Sigmoid colon (tissue), 4 donors: Measurements from ENCODE around the gene CCDC171.

Experiments
- EP300 ChIP-seq, 4 donors: sonication (generic); formaldehyde crosslinking; IDR thresholded peaks; one replicate each; pipeline ENCODE4 v1.6.1; 2017; ENCODE audit warnings: antibody characterized with exemption in 4 of 4
- POLR2A ChIP-seq, 2 donors: fragments of 450-650 bp; IDR thresholded peaks; one replicate each; pipeline ENCODE4 v1.6.1; 2016; ENCODE audit warnings: antibody characterized with exemption in 2 of 2, mild to moderate bottlenecking in 2 of 2, moderate library complexity in 2 of 2
- POLR2AphosphoS5 ChIP-seq, 4 donors: sonication (generic); formaldehyde crosslinking; IDR thresholded peaks; one replicate each; pipeline ENCODE4 v1.6.1; 2017; ENCODE audit warnings: antibody characterized with exemption in 4 of 4
- TF ChIP-seq, protein P1 (sequence below), 4 experiments: fragments of 450-650 bp in 3 of 4; fragments of 200-600 bp in 1 of 4; IDR thresholded peaks; one replicate each; pipeline ENCODE4 v1.5.1; 2016 to 2019; ENCODE audit warnings: antibody characterized with exemption in 4 of 4, mild to moderate bottlenecking in 3 of 4, moderate library complexity in 2 of 4

GRCh38 chr9:15576350-15577050 lies 23.7 kb downstream of the CCDC171 start:
- TF ChIP-seq, protein P1, sequence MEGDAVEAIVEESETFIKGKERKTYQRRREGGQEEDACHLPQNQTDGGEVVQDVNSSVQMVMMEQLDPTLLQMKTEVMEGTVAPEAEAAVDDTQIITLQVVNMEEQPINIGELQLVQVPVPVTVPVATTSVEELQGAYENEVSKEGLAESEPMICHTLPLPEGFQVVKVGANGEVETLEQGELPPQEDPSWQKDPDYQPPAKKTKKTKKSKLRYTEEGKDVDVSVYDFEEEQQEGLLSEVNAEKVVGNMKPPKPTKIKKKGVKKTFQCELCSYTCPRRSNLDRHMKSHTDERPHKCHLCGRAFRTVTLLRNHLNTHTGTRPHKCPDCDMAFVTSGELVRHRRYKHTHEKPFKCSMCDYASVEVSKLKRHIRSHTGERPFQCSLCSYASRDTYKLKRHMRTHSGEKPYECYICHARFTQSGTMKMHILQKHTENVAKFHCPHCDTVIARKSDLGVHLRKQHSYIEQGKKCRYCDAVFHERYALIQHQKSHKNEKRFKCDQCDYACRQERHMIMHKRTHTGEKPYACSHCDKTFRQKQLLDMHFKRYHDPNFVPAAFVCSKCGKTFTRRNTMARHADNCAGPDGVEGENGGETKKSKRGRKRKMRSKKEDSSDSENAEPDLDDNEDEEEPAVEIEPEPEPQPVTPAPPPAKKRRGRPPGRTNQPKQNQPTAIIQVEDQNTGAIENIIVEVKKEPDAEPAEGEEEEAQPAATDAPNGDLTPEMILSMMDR (IDR thresholded peaks at IDR 0.05): no peak
- no peak for TF ChIP-seq POLR2A (IDR thresholded peaks at IDR 0.05)
- TF ChIP-seq POLR2AphosphoS5 (IDR thresholded peaks at IDR 0.05): no peak
- no peak for TF ChIP-seq EP300 (IDR thresholded peaks at IDR 0.05)
